Breast epithelium (tissue), 4 donors: Measurements from ENCODE around the gene CPNE6. TPM values are rescaled to one million over a fixed set of nuclear protein-coding genes. Genes with fewer than 3 reads are reported as not detected.

Experiments used
- DNase-seq, 2 donors: peaks; one replicate each; pipeline ENCODE4 v3.0.0-alpha.2; 2019; ENCODE audit warnings: low spot score in 2 of 2
- H3K27ac ChIP-seq, 2 donors: fragments of 200-600 bp; sonication (generic) in 1 of 2; one replicate each; pipeline ENCODE4 v1.5.1; 2016 to 2019; ENCODE audit warnings: mild to moderate bottlenecking in 1 of 2
- H3K27me3 ChIP-seq, 2 donors: fragments of 200-600 bp; sonication (generic) in 1 of 2; one replicate each; pipeline versions ENCODE4 v1.5.1 to v1.6.0; 2017 to 2019; ENCODE audit warnings: control low read depth in 1 of 2, mild to moderate bottlenecking in 1 of 2
- H3K36me3 ChIP-seq: fragments of 200-600 bp; one replicate; pipeline ENCODE4 v1.5.1; 2019
- H3K4me1 ChIP-seq, 2 donors: fragments of 200-600 bp; sonication (generic); one replicate each; pipeline ENCODE4 v1.5.1; 2016 to 2019; ENCODE audit warnings: control low read depth in 1 of 2
- H3K4me3 ChIP-seq, 3 donors: fragments of 200-600 bp; sonication (generic); 1 replicate in 2 of 3; 2 replicates in 1 of 3; pipeline ENCODE4 v1.5.1; 2016 to 2019; ENCODE audit warnings: mild to moderate bottlenecking in 3 of 3, moderate library complexity in 2 of 3
- H3K9me3 ChIP-seq, 2 donors: fragments of 200-600 bp; sonication (generic) in 1 of 2; one replicate each; pipeline ENCODE4 v1.5.1; 2016 to 2019; ENCODE audit warnings: control low read depth in 1 of 2
- POLR2A ChIP-seq: fragments of 450-650 bp; IDR thresholded peaks from one replicate; pipeline ENCODE4 v1.6.1; 2016; ENCODE audit warnings: antibody characterized with exemption, mild to moderate bottlenecking, moderate library complexity
- POLR2AphosphoS5 ChIP-seq, 3 donors: sonication (generic); formaldehyde crosslinking; IDR thresholded peaks; one replicate each; pipeline ENCODE4 v1.6.1; 2017; ENCODE audit warnings: antibody characterized with exemption in 3 of 3
- intact Hi-C: fragments of 100-400 bp; cut with DNase I; formaldehyde crosslinking; loops from one replicate; pipeline ENCODE4 v1.15.1; 2023; ENCODE audit warnings: low total_unique reads
- total RNA-seq, 3 donors: library from RNA; depleted of rRNA; stranded (reverse); fragments of >200 nt; gene quantifications; one replicate each; pipeline ENCODE4 v1.1.0, GENCODE V29; 2016
- TF ChIP-seq, protein P1 (sequence below), 3 donors: fragments of 450-650 bp; IDR thresholded peaks; one replicate each; pipeline ENCODE4 v1.5.1; 2016 to 2017; ENCODE audit warnings: antibody characterized with exemption in 3 of 3, mild to moderate bottlenecking in 3 of 3, moderate library complexity in 3 of 3

Gene CPNE6
- total RNA-seq, 3 donors from 2014 or later = not detected

DNA sequence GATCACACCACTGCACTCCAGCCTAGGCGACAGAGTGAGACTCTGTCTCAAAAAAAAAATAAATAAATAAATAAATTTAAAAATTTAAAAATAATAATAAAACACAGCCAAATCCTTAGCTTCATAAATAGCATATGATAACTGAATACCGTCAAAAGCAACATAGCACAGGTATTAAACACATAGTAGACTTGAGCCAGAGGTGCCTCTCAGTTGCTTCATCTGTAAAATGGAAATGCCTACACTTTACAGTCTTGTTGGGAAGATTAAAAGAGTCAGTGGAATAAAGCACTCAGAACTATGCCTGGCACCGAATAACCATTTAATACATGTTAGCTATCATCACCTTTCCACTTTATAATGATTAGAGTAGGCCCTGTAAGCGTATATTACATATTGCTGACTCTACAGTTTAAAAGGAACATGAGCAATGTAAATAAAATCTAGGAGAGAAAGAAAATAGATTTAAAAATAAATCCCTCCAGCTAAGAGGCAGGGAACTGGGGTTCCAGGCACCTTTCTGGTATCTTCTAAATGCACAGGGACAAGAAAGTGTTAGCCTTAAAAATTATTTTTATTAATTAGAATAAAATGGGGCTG lies 35.4 kb downstream of the CPNE6 start:
- peaks cover 0 to 4% of the 10 kb centered on the region in 2 donors for H3K4me1 ChIP-seq
- no peaks in the 10 kb centered on the region for H3K9me3 ChIP-seq
- TF ChIP-seq POLR2AphosphoS5 (IDR thresholded peaks at IDR 0.05) = no peak
- no peaks in the 10 kb centered on the region for H3K36me3 ChIP-seq
- H3K4me3 ChIP-seq = no peak overlapping the region
- H3K27ac ChIP-seq = no peak overlapping the region
- intact Hi-C loops = no loop called here
- DNase-seq = no peak
- H3K27me3 ChIP-seq = no peaks in the 10 kb centered on the region

DNA sequence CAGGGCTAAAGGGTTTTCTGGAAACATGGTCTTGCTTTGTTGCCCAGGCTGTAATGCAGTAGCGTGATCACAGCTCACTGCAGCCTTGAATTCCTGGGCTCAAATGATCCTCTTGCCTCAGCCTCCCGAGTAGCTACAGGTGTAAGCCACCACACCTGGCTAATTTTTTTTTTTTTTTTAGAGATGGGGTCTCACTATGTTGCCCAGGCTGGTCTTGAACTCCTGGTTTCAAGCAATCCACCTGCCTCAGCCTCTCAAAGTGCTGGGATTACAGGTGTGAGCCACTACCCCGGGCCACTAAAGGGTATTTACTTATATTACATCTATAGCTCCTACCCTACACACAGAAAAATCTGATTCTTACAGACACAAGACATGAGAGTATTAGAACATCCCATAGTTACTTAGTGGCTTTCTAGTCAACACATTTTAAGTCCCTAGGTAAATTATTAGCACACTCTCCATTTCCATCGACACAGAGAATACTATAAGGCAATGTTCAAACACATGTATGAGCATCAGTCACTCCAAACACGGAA lies 37.0 kb downstream of the CPNE6 start:
- Histone ChIP-seq H3K27ac (peak overlapping the region; percentile 44 to 62), H3K27me3 (no peaks in the 10 kb centered on the region), H3K4me1 (peaks cover 0 to 4% of the 10 kb centered on the region in 2 donors), H3K9me3 (no peaks in the 10 kb centered on the region), H3K36me3 (no peaks in the 10 kb centered on the region), H3K4me3 (no peak overlapping the region)
- intact Hi-C loops = no loop called here
- TF ChIP-seq, protein P1, sequence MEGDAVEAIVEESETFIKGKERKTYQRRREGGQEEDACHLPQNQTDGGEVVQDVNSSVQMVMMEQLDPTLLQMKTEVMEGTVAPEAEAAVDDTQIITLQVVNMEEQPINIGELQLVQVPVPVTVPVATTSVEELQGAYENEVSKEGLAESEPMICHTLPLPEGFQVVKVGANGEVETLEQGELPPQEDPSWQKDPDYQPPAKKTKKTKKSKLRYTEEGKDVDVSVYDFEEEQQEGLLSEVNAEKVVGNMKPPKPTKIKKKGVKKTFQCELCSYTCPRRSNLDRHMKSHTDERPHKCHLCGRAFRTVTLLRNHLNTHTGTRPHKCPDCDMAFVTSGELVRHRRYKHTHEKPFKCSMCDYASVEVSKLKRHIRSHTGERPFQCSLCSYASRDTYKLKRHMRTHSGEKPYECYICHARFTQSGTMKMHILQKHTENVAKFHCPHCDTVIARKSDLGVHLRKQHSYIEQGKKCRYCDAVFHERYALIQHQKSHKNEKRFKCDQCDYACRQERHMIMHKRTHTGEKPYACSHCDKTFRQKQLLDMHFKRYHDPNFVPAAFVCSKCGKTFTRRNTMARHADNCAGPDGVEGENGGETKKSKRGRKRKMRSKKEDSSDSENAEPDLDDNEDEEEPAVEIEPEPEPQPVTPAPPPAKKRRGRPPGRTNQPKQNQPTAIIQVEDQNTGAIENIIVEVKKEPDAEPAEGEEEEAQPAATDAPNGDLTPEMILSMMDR (IDR thresholded peaks at IDR 0.05) = no peak
- no peak for TF ChIP-seq POLR2AphosphoS5 (IDR thresholded peaks at IDR 0.05)
- TF ChIP-seq POLR2A = no peak
- DNase-seq = no peak

DNA sequence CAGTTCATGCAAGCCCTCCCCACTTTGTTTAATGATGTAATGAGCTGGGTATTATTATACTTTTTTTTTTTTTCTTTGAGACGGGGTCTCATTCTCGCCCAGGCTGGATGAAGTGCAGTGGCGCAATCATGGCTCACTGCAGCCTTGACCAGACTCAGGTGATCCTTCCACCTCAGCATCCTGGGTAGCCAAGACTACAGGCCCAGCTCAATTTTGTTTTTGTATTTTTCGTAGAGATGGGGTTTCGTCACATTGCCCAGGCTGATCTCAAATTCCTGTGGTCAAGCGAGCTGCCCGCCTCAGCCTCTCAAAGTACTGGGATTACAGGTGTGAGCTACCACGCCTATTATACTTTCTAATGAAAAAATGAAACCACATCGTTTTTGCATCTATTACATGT lies 38.7 kb downstream of the CPNE6 start:
- DNase-seq = no peak
- no peak overlapping the region for H3K27ac ChIP-seq
- H3K36me3 ChIP-seq = no peaks in the 10 kb centered on the region
- intact Hi-C loops = no loop called here
- no peak for TF ChIP-seq POLR2A
- TF ChIP-seq, protein P1 (IDR thresholded peaks at IDR 0.05) = no peak
- TF ChIP-seq POLR2AphosphoS5 (IDR thresholded peaks at IDR 0.05) = no peak
- peaks cover 0 to 4% of the 10 kb centered on the region in 2 donors for H3K4me1 ChIP-seq
- no peak overlapping the region for H3K4me3 ChIP-seq
- H3K9me3 ChIP-seq = no peaks in the 10 kb centered on the region
- no peaks in the 10 kb centered on the region for H3K27me3 ChIP-seq

DNA sequence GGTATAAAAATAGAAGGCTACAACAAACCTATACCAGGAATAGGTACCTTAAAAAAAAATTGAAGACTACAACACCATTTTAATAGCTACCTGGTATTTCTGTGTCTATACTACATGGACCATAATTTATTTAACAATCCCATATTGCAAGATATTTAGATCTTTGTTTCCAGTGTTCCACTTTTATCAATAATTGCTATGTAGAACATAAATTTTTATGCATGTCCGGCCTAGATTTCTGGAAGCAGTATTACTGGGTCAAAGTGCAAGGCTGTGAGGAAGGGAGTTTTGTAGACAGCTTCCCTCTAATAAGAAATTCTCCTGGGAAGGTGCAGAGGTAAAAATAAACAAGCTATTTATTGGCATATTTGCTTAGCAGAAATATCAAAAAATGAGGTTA lies 39.2 kb downstream of the CPNE6 start:
- no peak for TF ChIP-seq POLR2A
- TF ChIP-seq, protein P1 (IDR thresholded peaks at IDR 0.05) = no peak
- TF ChIP-seq POLR2AphosphoS5 (IDR thresholded peaks at IDR 0.05) = no peak
- Histone ChIP-seq H3K4me1 (peaks cover 0 to 4% of the 10 kb centered on the region in 2 donors), H3K27me3 (no peaks in the 10 kb centered on the region), H3K4me3 (no peak overlapping the region), H3K9me3 (no peaks in the 10 kb centered on the region), H3K27ac (no peak overlapping the region), H3K36me3 (no peaks in the 10 kb centered on the region)
- intact Hi-C loops = no loop called here
- no peak for DNase-seq

DNA sequence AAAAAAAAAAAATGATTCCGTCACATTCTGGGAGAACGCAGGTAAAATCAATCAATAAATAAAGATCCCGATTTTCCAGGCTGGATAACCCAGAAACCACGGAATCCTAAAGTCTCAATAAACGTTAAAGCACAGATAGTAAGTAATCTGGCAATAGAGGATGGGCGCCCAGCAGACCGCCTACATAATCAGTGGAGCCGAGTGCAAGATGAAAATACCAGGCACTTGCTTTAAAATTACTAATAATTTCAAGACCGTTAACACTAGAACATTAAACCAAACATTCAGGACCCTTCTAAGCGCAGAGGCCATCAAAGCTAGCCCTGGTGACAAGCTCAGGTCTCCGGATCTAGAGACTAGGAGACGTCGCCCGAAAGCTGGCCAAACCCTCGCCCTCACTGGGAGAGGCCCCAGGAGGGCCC lies 42.0 kb downstream of the CPNE6 start:
- Histone ChIP-seq H3K4me3 (peak overlapping the region; percentile 64 to 74 (median 74)), H3K9me3 (no peaks in the 10 kb centered on the region), H3K27ac (peak overlapping the region; percentile 98 to 99), H3K4me1 (peaks cover 4 to 17% of the 10 kb centered on the region in 2 donors), H3K36me3 (no peaks in the 10 kb centered on the region), H3K27me3 (no peaks in the 10 kb centered on the region)
- intact Hi-C loops = no loop called here
- TF ChIP-seq, protein P1 (IDR thresholded peaks at IDR 0.05) = no peak
- TF ChIP-seq POLR2AphosphoS5 (IDR thresholded peaks at IDR 0.05) (no peak), POLR2A (no peak)
- no peak for DNase-seq
